Chondrocyte (in vitro differentiated cells): ENCODE measurements around the gene RECQL. TPM values are rescaled to one million over a fixed set of nuclear protein-coding genes. Genes with fewer than 3 reads are reported as not detected.

Experiments
- DNase-seq: peaks from one replicate; pipeline ENCODE4 v3.0.0; 2021; ENCODE audit warnings: mixed read lengths, low spot score
- H3K27ac Mint-ChIP-seq: one replicate; pipeline ENCODE4 v1.8.0; 2021; ENCODE audit warnings: mild to moderate bottlenecking, moderate library complexity, mixed read lengths; ENCODE audit not compliant: unreplicated experiment
- H3K27me3 Mint-ChIP-seq: 2 replicates; pipeline ENCODE4 v1.8.0; 2021; ENCODE audit warnings: low read depth, mixed read lengths
- H3K36me3 Mint-ChIP-seq: 2 replicates; pipeline ENCODE4 v1.8.0; 2021; ENCODE audit warnings: low read depth, mixed read lengths
- H3K4me1 Mint-ChIP-seq: 2 replicates; pipeline ENCODE4 v1.8.0; 2021; ENCODE audit warnings: low read depth, mild to moderate bottlenecking, mixed read lengths
- H3K4me3 Mint-ChIP-seq: one replicate; pipeline ENCODE4 v1.8.0; 2021; ENCODE audit warnings: mild to moderate bottlenecking, moderate library complexity, mixed read lengths; ENCODE audit not compliant: unreplicated experiment
- H3K9me3 Mint-ChIP-seq: 2 replicates; pipeline ENCODE4 v1.8.0; 2021; ENCODE audit warnings: low read depth, mixed read lengths
- total RNA-seq: library from RNA; stranded (reverse); gene quantifications from 3 replicates; pipeline ENCODE4 v1.2.1, GENCODE V29; 2021
- TF ChIP-seq, protein P1 (sequence below): fragments of 200-600 bp; sonication (generic); IDR thresholded peaks from 2 replicates; pipeline ENCODE4 v1.5.0; 2021; ENCODE audit warnings: antibody characterized with exemption, mild to moderate bottlenecking, moderate library complexity

The RECQL gene
- total RNA-seq, 1 donor from 2014 or later: 50.2 TPM

DNA sequence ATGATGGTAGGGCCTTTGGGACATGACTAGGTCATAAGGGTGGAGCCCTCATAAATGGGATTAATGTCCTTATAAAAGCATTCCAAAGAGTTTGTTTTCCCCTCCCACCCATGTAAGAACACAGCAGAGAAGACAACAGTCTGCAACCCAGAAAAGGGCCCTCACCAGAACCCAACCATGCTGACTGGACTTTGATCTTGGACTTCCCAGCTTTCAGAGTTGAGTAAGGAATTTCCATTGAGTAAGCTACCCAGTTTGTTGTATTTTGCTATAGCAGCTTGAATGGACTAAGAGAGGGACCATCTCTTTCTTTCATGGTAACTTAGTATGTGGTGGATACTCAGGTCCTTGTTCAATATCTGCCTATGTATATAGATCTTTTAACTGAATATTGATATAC is 21.7 kb upstream of the RECQL start:
- no peak for DNase-seq
- TF ChIP-seq, protein P1, sequence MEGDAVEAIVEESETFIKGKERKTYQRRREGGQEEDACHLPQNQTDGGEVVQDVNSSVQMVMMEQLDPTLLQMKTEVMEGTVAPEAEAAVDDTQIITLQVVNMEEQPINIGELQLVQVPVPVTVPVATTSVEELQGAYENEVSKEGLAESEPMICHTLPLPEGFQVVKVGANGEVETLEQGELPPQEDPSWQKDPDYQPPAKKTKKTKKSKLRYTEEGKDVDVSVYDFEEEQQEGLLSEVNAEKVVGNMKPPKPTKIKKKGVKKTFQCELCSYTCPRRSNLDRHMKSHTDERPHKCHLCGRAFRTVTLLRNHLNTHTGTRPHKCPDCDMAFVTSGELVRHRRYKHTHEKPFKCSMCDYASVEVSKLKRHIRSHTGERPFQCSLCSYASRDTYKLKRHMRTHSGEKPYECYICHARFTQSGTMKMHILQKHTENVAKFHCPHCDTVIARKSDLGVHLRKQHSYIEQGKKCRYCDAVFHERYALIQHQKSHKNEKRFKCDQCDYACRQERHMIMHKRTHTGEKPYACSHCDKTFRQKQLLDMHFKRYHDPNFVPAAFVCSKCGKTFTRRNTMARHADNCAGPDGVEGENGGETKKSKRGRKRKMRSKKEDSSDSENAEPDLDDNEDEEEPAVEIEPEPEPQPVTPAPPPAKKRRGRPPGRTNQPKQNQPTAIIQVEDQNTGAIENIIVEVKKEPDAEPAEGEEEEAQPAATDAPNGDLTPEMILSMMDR: no peak
- Mint-ChIP-seq H3K36me3 (peaks cover 3% of the 10 kb centered on the region), H3K27me3 (no peaks in the 10 kb centered on the region), H3K9me3 (peaks cover 7% of the 10 kb centered on the region), H3K4me3 (no peak overlapping the region), H3K4me1 (peaks cover 16% of the 10 kb centered on the region), H3K27ac (no peak overlapping the region)

DNA sequence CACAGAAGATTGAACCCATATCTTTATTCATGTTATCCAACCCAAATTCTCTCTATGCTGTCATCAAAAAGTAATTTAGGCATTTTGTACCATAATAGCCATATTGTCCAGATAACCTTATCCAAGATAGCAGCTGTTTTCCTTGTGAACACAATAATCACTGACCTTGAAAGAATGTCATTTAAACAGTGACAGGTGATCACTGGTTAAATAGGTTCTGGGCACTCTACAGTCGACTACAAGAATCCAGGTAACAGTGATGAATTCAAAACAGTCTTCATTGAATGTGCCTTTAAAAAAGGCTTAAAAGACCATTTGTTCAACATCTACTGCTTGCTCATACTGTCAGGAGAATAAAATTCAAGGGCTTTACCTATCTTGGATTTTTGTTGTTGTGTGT is 20.1 kb upstream of the RECQL start:
- Mint-ChIP-seq H3K4me1 (peaks cover 9% of the 10 kb centered on the region), H3K27ac (no peak overlapping the region), H3K36me3 (peaks cover 5% of the 10 kb centered on the region), H3K27me3 (no peaks in the 10 kb centered on the region), H3K4me3 (no peak overlapping the region), H3K9me3 (peaks cover 7% of the 10 kb centered on the region)
- TF ChIP-seq, protein P1: no peak
- DNase-seq: no peak

DNA sequence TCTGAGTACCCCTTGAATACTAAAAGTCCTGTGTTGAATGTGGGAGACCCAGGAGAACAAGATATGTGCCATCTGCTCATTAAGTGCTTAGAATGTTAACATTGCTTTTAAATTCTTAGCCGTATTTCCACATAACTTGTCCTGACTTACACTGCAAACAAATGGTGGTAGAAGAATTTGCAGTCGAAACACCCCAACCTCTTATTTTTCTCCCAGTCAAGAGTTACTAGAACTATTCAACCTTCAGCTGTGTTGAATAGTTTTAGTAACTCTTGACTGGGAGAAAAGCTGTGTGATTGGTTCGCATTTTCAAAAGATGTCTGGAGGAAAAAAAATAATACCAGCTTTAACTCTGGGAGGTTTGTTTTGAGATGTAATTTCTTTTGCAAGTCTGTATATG is 17.0 kb upstream of the RECQL start:
- no peaks in the 10 kb centered on the region for H3K27me3 Mint-ChIP-seq
- H3K27ac Mint-ChIP-seq: no peak overlapping the region
- H3K36me3 Mint-ChIP-seq: peaks cover 13% of the 10 kb centered on the region
- H3K4me3 Mint-ChIP-seq: no peak overlapping the region
- DNase-seq: no peak
- no peaks in the 10 kb centered on the region for H3K4me1 Mint-ChIP-seq
- TF ChIP-seq, protein P1: no peak
- H3K9me3 Mint-ChIP-seq: peaks cover under 1% of the 10 kb centered on the region

DNA sequence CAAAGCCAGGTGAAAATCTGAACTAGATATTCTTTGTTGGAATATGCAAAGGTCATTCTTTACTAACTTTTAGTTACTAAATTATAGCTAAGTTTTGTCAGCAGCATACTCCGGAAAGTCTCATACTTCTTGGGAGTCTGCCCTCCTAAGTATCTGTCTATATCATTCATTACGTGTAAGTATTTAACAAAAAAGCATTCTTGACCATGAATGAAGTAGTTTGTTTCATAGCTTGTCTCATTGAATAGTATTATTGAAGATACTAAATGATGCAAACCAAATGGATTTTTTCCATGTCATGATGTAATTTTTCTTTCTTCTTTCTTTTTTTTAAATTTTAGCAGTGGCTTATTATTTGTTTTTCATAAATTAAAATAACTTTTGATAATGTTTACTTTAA is 14.8 kb upstream of the RECQL start:
- Mint-ChIP-seq H3K27ac (no peak overlapping the region), H3K4me1 (no peaks in the 10 kb centered on the region), H3K27me3 (no peaks in the 10 kb centered on the region), H3K9me3 (no peaks in the 10 kb centered on the region), H3K4me3 (no peak overlapping the region), H3K36me3 (peaks cover 20% of the 10 kb centered on the region)
- no peak for DNase-seq
- TF ChIP-seq, protein P1: no peak

DNA sequence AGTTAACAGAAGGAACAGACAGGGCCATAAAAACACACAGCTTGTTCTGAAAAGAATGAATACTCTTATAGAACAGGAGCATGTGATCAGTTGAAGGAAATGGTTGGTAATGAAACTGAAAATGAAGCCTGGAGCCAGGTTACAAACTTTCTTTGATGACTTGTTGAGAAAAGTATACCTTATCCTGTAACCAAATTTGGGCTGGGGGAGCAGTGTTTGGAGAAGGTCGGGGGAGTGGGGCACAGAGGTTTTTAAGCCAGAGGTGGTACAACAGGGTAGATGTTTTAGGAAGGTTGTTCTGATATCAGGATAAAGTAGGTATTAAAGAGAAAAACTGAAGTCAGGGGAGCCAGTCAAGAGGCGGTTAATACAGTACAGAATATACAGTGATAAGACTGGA is 8.3 kb upstream of the RECQL start:
- TF ChIP-seq, protein P1: no peak

More for the DNA sequence above, 8.3 kb upstream of the RECQL start:
- no peak for DNase-seq
- H3K4me1 Mint-ChIP-seq: peaks cover 11% of the 10 kb centered on the region
- no peak overlapping the region for H3K4me3 Mint-ChIP-seq
- H3K27ac Mint-ChIP-seq: no peak overlapping the region
- peaks cover 27% of the 10 kb centered on the region for H3K36me3 Mint-ChIP-seq
- H3K27me3 Mint-ChIP-seq: no peaks in the 10 kb centered on the region
- no peaks in the 10 kb centered on the region for H3K9me3 Mint-ChIP-seq
